ENCODE data around the gene LRRC4.

Gene LRRC4

DNA sequence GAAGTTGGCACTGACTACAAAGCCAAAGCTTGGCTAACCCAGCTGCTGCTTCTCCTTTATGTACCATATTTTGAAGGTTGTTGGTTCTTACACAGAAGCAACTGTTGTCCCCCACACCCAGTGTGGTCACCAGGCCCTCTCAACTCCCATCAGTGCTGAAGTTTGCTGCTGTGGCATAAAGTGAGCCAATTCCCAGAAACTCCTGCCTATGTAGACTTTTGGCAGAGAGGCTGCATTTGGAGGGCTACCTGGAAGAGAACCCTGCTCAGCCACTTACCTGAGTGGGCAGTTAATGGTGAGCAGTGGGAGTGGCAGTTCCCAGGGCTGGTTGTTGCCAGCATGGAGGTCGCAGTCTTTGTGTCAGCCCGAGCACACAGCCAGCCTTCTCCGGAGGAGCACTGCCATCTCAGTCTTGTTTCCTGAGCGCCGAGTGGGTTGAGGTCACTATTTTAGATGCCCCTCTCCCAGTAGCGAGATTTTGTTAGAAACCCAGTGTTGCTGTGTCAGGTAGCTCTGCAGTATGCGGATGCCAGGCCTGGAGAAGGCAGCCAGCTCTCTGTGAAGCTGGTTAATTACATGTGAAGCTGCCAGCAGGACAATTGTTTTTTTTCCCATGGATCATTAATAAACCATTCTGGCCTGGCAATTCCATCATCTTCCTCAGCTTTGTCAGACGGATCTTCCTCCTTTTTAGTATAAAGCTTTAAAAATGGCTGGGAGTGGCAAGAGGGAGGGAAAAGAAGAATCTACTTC is 24.5 kb downstream of the LRRC4 start:
- no peak for DNase-seq (ENCODE audit: low read depth)

DNA sequence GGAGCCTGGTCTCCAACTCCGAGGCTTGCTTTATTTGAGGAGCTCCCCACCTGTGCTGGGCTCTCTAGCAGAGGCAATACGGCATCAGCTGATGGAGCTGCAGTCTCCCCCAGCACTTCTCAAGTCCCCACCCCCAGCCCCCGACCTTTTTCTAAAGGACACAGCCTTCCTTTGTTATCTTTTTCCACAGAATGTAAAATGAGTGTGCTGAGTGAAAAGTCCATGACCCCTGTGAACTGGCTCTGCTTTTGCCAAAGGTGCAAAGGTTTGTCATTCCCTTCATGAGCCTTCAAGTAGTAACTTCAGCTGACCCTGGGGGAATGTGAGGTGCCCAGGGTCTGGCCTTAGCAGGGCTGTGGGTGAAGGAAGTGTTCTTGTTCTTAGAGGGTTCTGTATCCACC is 25.5 kb downstream of the LRRC4 start:
- DNase-seq (ENCODE audit: low read depth): no peak

- DNase-seq (ENCODE audit: low read depth): no peak
Observed at GRCh38 chr7:128005117-128005516, 26.1 kb downstream of the LRRC4 start.

GRCh38 chr7:128004623-128005022 is 26.6 kb downstream of the LRRC4 start:
- no peak for DNase-seq (ENCODE audit: low read depth)

DNA sequence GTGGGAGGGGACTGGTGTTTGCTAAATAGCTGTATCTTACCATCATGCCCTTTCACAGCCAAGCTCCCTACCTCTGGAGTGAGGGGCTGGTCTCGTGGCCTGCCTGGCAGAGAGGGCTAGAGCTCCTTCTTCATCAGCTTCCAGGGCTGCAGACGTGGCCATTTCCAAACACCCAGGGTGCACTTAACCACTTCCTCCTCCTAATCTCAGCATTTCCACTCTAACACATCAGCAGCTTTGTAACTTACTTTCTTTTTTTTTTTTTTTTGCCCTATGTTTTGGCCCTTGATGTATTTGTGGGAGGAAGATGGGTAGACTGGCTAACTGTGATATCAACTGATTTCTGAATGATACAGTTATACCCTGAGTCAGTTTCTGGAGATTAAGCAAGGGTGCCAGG is 27.4 kb downstream of the LRRC4 start:
- DNase-seq (ENCODE audit: low read depth): no peak

GRCh38 chr7:128003167-128003566 is 28.1 kb downstream of the LRRC4 start:
- DNase-seq (ENCODE audit: low read depth): no peak

- DNase-seq (ENCODE audit: low read depth): no peak
Observed at GRCh38 chr7:128000854-128001265, 30.4 kb downstream of the LRRC4 start.

- DNase-seq (ENCODE audit: low read depth): no peak
Observed at GRCh38 chr7:128000048-128000447, 31.2 kb downstream of the LRRC4 start.

DNA sequence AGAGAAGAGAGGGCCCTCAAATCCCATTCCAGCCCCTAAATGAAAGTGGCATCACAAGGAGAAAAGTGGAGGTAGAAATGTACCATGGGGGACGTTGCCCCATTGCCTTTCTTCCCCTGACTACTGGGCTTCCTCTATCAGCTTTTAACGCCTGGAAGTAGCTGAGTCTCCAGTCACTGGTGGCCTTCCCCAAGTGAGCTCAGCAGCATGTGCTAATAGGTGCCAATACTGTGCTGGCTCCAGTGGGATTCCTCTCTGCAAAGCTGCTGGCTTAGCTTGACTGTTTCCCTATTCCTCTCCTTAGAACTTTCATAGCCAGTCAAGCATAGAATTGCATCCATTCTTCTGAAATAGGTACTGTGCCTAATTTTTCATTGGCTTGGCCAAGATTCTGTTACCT is 32.6 kb downstream of the LRRC4 start:
- DNase-seq (ENCODE audit: low read depth): no peak

DNA sequence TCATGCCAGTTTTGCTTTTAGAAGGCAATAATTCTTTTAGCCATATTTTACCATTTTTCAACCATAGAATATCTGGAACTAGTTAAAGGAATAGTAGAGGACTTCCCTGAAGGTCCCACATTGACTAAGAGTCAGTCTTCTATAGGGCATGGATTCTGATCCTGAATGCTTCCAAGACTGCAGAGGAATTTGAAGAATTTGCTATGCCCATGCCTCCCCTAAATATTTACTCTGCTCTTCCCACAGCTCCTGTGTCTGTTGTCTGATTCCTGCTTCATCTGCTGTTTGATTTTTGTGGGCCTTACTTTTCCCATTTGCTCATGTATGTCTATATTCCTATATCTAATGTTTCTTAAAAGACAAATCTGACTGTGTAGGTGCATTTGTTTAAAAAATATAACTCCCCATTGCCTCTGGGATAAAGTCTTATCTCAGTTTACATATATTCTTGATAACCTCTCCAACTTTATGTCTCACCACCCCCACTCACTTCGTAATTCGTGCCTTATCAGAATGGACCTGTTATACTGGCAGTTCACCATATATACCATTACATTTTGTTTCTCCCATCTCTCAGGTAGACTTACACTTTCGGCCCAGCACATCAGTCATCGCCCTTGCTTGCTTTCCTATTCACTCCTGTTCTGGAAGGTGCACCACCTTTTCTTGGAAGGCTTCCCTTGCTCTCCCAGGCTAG is 33.9 kb downstream of the LRRC4 start:
- no peak for DNase-seq (ENCODE audit: low read depth)

- DNase-seq (ENCODE audit: low read depth): no peak
Observed at GRCh38 chr7:127996253-127997071, 34.8 kb downstream of the LRRC4 start.

GRCh38 chr7:127995881-127996215 is 35.4 kb downstream of the LRRC4 start:
- no peak for DNase-seq (ENCODE audit: low read depth)

- DNase-seq (ENCODE audit: low read depth): no peak
Observed at GRCh38 chr7:127995156-127995880, 35.9 kb downstream of the LRRC4 start.

GRCh38 chr7:127993987-127994386 is 37.2 kb downstream of the LRRC4 start:
- DNase-seq (ENCODE audit: low read depth): no peak

DNA sequence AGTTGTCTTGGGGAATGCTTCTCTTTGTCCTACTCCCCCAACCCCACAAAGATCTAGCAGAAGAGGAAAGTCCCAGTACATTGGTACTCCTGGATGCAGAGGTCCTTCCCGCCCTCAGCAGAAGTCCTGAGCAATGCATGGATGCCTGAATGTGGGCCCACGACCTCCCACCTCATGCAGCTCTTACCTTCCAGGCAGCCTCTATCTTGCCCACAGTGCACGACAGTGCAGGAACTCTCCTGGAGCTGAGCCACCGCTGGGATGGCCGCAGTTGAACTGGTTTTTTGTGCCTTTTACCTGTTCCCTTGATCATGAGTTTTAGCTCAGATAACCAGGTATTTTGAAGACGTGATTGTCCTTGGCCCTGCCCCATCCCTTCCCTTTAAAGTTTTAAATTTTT is 37.9 kb downstream of the LRRC4 start:
- DNase-seq (ENCODE audit: low read depth): no peak

DNA sequence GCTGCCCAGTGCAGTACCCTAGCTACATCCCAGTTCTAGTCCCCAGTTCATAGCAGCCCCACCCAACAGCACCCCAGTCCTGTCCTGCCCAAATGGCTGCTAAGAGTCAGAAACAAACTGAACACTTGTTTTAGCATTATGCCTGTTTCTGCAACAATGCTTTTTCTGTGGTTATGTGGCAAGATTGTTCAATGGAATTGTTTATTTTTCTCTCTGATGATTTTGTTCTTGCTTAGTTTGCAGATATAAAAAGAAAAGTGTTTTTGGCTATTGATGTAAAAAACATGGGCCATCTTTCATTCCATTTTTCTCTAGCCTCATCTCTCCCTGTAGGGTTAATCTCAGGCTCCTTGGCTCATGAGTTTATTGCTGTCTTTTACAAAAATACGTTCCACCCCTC is 42.5 kb downstream of the LRRC4 start:
- DNase-seq (ENCODE audit: low read depth): no peak

GRCh38 chr7:127986581-127987521 is 44.4 kb downstream of the LRRC4 start:
- DNase-seq (ENCODE audit: low read depth): no peak

DNA sequence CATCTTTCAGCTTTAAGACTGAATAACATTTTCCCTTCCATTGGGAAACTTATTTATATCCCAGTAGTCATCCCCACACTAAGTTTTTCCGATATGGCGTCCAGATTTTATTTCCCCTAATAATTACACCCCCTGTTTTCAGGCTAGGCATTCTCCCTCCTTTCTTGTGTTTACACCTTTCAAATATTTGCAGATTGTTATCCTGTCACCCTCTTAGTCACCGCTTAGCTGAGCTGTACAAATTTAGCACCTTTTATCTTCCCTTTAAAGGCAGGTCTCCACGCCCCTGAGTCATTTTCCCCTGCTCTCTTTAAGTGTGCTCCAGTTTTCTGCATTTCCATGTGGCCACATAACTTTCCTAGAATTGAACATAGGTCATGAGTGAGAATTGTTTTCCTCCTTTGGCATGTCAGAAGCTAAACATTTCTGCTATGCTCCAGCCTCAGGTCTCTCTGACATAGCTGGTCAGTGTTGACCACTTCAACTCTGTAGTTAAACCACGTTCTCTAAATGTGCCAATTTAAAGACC is 47.4 kb downstream of the LRRC4 start:
- no peak for DNase-seq (ENCODE audit: low read depth)

GRCh38 chr7:127981965-127982364 is 49.3 kb downstream of the LRRC4 start:
- DNase-seq (ENCODE audit: low read depth): no peak

GRCh38 chr7:127980901-127981300 is 50.3 kb downstream of the LRRC4 start:
- DNase-seq (ENCODE audit: low read depth): no peak

DNA sequence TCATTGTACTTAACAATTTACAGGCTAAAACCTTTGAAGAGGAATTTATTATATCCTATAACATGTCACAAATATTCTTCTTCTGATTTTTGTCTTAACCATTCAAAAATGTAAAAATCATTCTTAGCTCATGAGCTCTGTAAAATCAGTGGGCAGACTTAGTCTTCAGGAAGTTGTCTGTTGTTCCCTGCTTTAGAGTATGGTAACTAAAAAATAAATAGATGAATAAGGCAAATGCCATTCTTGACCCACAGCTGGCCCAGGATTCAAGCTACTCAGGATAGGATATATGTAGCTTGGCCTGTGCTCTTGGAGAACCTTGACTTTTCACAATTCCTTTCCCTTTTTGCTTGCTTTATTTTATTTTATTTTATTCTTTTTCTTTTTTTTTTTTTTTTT is 51.5 kb downstream of the LRRC4 start:
- DNase-seq (ENCODE audit: low read depth): no peak

All from activated gamma-delta T cell treated with anti-CD3 and anti-CD28 coated beads, Interleukin-2, amount 50 U/mL, for 16 hours (primary cell).